Osteocyte (in vitro differentiated cells): ENCODE results near the gene PTPN14. TPM values are rescaled to one million over a fixed set of nuclear protein-coding genes. Genes with fewer than 3 reads are reported as not detected.

Experiments
- DNase-seq: peaks from one replicate; pipeline ENCODE4 v3.0.0; 2021; ENCODE audit warnings: mixed read lengths; ENCODE audit not compliant: unreplicated experiment; ENCODE audit errors: extremely low spot score
- H3K27ac Mint-ChIP-seq: one replicate; pipeline ENCODE4 v1.8.0; 2021; ENCODE audit warnings: mild to moderate bottlenecking, mixed read lengths; ENCODE audit not compliant: unreplicated experiment
- H3K27me3 Mint-ChIP-seq: one replicate; pipeline ENCODE4 v1.8.0; 2021; ENCODE audit warnings: mixed read lengths; ENCODE audit not compliant: unreplicated experiment
- H3K36me3 Mint-ChIP-seq: one replicate; pipeline ENCODE4 v1.8.0; 2021; ENCODE audit warnings: mixed read lengths; ENCODE audit not compliant: unreplicated experiment
- H3K4me1 Mint-ChIP-seq: one replicate; pipeline ENCODE4 v1.8.0; 2021; ENCODE audit warnings: mixed read lengths; ENCODE audit not compliant: unreplicated experiment
- H3K4me3 Mint-ChIP-seq: one replicate; pipeline ENCODE4 v1.8.0; 2021; ENCODE audit warnings: mild to moderate bottlenecking, moderate library complexity, mixed read lengths; ENCODE audit not compliant: unreplicated experiment
- H3K9me3 Mint-ChIP-seq: one replicate; pipeline ENCODE4 v1.8.0; 2021; ENCODE audit warnings: mixed read lengths; ENCODE audit not compliant: unreplicated experiment
- CTCF ChIP-seq: fragments of 200-600 bp; sonication (generic); IDR thresholded peaks from 2 replicates; pipeline ENCODE4 v1.5.0; 2021; ENCODE audit warnings: antibody characterized with exemption, mild to moderate bottlenecking, moderate library complexity
- total RNA-seq: library from RNA; stranded (reverse); gene quantifications from 2 replicates; pipeline ENCODE4 v1.2.1, GENCODE V29; 2021

Gene PTPN14
- total RNA-seq, 1 donor from 2014 or later, result 140 TPM

- Mint-ChIP-seq H3K36me3 (peaks cover 26% of the 10 kb centered on the region), H3K4me3 (no peak overlapping the region), H3K9me3 (no peaks in the 10 kb centered on the region), H3K4me1 (peaks cover 36% of the 10 kb centered on the region), H3K27me3 (no peaks in the 10 kb centered on the region), H3K27ac (peak overlapping the region; percentile 71)
- no peak for DNase-seq
- no peak for TF ChIP-seq CTCF
Measured at GRCh38 chr1:214404154-214404553, 147.2 kb downstream of the PTPN14 start.

GRCh38 chr1:214403431-214403830 lies 148.0 kb downstream of the PTPN14 start:
- Mint-ChIP-seq H3K27me3 (no peaks in the 10 kb centered on the region), H3K4me1 (peaks cover 36% of the 10 kb centered on the region), H3K36me3 (peaks cover 29% of the 10 kb centered on the region), H3K27ac (peak overlapping the region; percentile 71), H3K4me3 (no peak overlapping the region), H3K9me3 (no peaks in the 10 kb centered on the region)
- no peak for TF ChIP-seq CTCF
- DNase-seq, result no peak

GRCh38 chr1:214402613-214403083 lies 148.8 kb downstream of the PTPN14 start:
- no peak for DNase-seq
- H3K27me3 Mint-ChIP-seq, result no peaks in the 10 kb centered on the region
- no peaks in the 10 kb centered on the region for H3K9me3 Mint-ChIP-seq
- no peak overlapping the region for H3K4me3 Mint-ChIP-seq
- H3K4me1 Mint-ChIP-seq, result peaks cover 36% of the 10 kb centered on the region
- H3K36me3 Mint-ChIP-seq, result peaks cover 34% of the 10 kb centered on the region
- no peak for TF ChIP-seq CTCF
- H3K27ac Mint-ChIP-seq, result peak overlapping the region; percentile 71

- Mint-ChIP-seq H3K27ac (no peak overlapping the region), H3K27me3 (no peaks in the 10 kb centered on the region), H3K9me3 (no peaks in the 10 kb centered on the region), H3K4me3 (no peak overlapping the region), H3K36me3 (peaks cover 44% of the 10 kb centered on the region), H3K4me1 (peaks cover 36% of the 10 kb centered on the region)
- TF ChIP-seq CTCF, result no peak
- DNase-seq, result no peak
Measured at GRCh38 chr1:214401666-214402065, 149.7 kb downstream of the PTPN14 start.

GRCh38 chr1:214400131-214400530 lies 151.3 kb downstream of the PTPN14 start:
- no peak for DNase-seq
- H3K27me3 Mint-ChIP-seq, result no peaks in the 10 kb centered on the region
- peaks cover 35% of the 10 kb centered on the region for H3K4me1 Mint-ChIP-seq
- H3K27ac Mint-ChIP-seq, result no peak overlapping the region
- peaks cover 53% of the 10 kb centered on the region for H3K36me3 Mint-ChIP-seq
- no peak overlapping the region for H3K4me3 Mint-ChIP-seq
- no peaks in the 10 kb centered on the region for H3K9me3 Mint-ChIP-seq
- no peak for TF ChIP-seq CTCF
